Endometrial microvascular endothelial cells (primary cell): ENCODE results near the gene FERMT1. TPM values are rescaled to one million over a fixed set of nuclear protein-coding genes. Genes with fewer than 3 reads are reported as not detected.
"Not testable (repeated sequence)": the region's sequence is repeated elsewhere in the genome, so short reads cannot be mapped to it uniquely, and the experiment has no call there.

ENCODE experiments used
- in situ Hi-C: cut with HindIII; loops from 2 replicates; pipeline ENCODE4 v1.10.0; 2017; ENCODE audit warnings: low sequenced_read_pairs, low pct_unique_long_range_greater_than_20kb; ENCODE audit errors: inconsistent ontology term
- total RNA-seq: library from RNA; depleted of rRNA; stranded (reverse); fragments of >200 nt; gene quantifications from one replicate; pipeline ENCODE4 v1.2.3, GENCODE V29; 2015; ENCODE audit errors: inconsistent ontology term

The FERMT1 gene
- total RNA-seq, 1 donor from 2014 or later = 4.4 TPM

DNA sequence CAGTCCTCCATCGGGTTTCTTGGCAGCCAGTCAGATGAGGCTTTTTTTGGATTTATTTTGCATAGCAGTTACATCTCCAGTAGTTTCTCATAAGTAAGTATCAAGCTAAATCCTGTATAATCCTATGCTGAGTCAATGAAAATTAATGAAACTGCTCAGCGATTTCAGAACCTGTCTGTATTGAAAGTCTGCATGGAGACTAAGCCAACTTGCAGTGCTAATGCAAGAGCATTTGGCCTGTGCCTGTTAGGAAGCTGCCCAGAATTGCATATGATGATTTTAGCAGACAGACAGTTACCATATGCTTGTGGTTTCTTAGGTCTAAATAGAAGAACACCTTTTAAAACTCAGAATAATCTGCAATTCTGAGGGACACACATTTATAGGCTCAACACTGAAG lies 43.8 kb downstream of the FERMT1 start:
- in situ Hi-C loops = no loop called here

DNA sequence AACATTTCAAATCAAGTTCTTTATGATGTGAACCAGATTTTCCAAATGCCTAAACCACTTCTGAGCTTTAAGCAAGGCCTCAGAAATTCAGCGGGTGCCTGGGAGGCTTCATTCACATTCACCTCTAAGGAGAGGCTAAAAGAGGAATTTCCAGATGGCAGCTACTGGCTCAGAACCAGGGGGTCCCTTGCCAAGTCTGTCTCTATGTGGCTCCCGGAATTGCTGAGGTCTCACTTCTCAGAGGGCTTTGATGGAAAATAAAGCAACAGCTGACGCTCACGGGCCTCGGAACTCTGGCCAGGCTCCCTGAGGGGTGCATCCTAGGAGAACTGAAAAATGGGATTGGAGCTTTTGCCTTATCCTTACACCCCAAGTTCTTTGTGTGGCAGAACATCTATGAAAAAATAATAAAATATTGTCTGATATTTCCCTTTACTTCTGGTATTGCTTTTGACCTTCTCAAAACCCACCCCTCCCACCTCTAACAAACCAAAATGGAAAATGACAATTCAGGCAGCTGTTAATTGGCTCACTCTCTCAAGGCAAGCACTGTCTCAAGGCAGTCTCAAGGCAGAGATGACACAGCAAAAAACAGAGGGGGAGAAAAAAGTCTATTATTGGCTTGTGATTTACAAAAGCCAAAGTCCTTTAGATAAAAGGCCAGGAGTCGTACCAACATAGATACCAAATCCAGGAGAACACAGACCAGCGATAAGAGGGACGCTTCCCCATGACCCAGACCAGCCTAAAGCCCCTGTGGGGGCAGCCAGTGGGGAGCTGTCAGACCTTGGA lies 47.2 kb downstream of the FERMT1 start:
- in situ Hi-C loops = no loop called here

DNA sequence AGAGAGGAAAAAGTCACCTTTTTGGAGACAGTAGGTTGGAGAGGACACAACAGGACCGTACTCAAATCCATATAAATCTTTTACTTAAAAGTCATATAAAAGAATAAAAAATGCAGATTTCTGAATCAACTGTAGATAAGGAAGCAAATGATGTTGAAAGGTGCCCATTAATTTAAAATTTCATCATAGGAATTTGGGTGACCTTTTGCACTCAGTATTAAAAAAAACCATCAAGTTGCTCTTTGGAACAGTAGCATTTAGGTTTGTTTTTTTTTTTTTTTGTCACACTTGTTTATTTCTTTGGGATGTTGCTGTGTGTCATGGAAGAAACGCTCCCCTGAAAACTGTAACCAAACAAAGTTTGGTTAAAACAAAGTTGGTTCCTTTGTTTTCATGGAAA lies 48.0 kb downstream of the FERMT1 start:
- in situ Hi-C loops = no loop called here

DNA sequence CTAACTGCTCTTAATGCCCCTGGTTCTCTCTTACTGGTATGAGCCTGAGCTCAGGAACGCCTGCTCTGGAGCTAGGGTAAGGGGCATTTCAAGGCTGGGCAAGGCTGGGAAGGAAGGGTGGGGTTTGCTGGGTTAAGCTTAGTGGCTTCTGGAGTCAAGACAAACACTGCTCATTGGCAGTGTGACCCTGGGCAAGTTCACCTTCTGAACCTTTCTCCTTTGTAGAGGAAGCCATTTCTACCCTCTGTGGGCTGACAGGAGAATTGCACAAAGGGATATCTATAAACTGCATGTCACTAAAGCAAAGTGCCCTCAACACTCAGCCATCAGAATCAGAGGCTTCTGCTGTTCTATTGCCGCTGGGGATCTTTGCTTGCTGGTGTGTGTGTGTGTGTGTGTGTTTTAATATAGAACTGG lies 48.7 kb downstream of the FERMT1 start:
- in situ Hi-C loops = no loop called here

DNA sequence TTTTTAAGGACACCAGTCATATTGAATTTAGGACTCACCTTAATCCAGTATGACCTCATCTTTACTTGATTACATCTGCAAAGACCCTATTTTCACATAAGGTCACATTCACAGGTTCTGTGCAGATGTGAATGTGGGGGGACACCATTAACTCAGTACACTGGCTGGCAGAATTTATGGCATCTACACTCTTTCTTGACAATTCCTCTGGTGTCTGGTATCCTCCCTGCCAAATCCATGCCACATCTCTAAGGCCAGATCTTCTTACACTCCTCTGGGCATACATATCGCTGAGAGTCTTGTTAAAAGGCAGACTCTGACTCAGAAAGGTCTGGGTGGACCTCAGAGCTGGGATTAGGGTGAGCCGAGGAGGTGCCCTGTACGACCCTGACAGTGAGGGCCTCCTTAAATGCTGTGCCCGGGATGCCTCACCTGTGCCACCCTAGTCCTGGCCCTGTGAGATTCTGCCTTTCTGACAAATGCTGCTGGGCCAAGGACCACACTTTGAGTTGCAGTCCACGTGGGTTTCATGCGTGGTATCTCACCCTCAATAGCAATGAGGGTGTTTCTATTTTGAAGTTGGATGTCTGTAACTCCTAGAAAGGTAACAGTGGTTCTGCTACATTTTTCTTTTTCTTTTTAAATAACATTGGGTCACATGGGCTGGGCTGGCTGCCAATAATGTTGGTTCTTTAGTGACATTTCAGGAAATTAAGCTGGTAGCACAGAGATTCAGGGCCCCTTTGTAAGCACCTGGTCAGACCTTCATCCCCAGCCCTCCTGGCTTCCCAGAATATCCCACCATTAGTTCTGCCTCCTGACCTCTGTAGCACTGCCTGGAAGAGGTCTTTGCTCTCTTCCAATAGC lies 51.8 kb downstream of the FERMT1 start:
- in situ Hi-C loops = no loop called here

DNA sequence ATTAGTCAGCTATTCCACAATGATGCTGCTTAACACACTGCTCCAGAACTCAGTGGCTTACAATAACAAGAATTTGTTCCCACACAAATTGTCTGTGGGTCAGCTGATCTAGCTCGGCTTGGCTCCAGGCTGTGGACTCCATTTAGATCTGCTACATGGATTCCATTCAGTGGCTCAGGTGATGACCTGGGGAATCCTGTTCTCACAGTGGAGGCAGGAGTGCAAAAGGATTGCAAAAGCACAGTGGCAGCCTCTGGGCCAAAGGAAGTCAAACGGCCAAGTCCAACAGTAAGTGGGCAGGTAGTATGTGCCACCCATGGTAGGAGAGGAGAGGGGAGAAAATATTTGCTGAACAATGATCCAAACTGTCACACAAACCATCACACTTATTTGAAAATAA lies 53.2 kb downstream of the FERMT1 start:
- in situ Hi-C loops = no loop called here

DNA sequence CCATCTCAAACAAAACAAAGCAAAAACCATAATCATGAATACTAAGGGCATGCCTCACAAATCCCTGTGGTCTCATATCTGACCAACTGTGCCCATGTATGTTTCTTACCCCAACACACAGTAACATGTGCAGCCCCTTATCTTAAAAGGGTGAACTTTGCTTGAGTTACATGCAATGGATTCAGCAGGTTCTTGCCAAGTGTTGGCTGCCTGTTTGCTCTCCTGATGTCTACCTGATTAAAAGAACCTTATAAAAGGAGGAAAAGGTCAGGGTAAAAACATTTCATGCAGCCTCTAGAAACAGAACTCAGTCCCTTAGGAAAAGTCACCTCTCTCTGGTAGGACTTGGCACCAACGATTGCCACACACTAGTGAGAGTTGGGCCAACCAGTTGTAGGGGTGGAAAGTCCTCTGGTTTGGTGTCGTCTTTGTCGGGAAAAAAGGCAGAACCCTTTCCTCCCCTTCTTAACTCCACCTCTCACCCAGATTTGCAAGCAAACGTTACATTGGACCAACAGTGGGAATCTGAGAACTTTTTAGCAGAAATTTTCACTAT lies 55.0 kb downstream of the FERMT1 start:
- in situ Hi-C loops = no loop called here

DNA sequence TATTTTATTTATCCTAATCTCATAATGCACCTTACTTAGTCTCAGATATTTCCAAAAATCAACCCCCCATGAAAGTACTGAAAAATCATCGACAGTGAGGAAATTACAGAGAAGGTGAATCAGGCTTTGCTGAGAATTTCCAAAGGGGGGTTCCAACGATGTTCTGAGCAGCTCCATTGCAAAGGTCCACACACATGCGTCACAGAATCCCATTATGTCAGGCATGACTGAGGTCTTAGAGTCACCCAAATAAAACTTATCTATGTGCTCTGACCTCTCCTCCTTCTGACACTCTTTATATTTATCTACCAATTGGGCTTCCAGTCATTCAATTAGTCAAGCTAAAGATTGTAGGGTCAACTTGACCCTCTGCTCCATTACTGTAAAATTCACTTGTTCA lies 56.2 kb downstream of the FERMT1 start:
- in situ Hi-C loops = no loop called here

DNA sequence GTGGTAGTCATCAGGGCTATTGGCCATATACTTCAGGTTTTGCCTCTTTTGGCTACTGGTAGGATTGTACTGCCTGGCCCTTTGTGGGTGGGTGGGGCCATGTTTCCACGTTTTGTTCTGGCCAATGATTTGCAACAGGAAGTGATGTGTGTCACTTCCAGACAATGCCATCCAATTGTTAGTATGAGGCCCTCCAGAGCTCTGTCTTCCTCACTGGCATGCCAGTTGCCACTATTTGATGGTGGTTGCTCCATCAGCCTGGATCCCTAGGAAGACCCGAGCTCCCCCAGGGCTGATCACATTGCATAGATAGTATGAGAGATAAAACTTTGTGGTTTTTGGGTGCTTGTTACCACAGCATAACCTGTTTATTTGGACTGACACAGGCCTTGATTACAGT lies 61.3 kb downstream of the FERMT1 start:
- in situ Hi-C loops = no loop called here

DNA sequence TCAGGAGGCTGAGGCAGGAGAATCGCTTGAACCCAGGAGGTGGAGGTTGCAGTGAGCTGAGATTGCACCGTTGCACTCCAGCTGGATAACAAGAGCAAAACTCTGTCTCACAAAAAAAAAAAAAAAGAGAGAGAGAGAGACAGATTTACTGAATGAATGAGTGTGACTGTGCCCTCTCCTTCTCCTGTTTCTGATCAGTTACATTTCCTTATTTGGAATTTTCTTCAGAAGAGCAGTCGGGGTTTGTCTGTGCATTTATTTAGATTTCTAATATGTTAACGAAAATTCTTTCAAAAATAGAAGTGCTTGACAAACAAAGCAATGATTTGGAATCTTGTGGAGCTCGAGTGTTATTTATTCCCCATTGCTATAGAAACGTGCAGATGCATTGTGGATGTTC lies 62.6 kb downstream of the FERMT1 start:
- in situ Hi-C loops = no loop called here

DNA sequence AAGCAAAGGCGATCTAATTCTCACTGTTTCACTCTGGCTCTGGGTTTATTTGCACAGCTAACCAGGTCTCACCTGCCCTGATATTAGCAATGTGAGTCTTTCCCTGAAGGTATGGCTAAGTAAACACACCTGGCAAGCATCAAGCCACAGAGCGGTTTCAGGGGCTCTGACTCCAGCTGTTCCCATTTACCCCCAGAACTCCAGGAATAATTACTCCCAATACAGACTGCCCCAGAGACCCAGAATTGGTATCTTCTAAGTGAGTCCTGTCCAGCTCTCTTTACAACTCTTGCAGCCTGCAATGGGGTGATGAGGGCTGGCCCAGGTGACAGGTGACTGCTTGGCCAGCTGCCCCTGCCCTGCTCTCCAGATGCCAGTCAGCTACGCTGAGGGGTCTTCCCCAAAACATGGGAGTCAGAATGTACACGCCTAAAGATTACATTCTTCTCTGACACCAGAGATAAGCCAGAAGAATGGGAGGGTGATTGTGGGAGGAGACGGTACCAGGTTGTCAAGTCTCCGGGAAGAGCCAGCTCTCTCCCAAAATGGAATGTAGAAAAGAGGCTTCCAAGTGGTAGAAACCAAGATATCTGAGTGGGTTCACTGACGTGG lies 64.0 kb downstream of the FERMT1 start:
- in situ Hi-C loops = no loop called here

DNA sequence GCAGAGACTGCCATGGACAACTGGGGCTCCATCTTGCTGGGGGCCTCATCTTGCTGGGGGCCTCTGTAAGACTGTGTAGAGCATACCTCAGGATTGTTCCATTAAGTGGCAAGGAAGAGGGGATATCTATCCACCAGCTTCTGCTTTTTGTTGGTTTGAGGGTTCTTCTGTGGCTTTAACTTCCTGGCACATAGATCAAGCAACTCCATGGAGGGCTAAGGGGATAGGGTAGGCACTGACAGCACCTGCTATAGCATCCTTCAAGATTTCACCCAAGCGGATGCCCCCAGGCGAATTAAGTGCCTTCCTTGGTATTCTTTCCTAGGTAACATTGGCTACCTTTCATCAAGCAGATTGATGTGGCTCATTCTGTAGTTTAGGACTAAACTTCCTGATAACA lies 65.1 kb downstream of the FERMT1 start:
- in situ Hi-C loops = no loop called here

DNA sequence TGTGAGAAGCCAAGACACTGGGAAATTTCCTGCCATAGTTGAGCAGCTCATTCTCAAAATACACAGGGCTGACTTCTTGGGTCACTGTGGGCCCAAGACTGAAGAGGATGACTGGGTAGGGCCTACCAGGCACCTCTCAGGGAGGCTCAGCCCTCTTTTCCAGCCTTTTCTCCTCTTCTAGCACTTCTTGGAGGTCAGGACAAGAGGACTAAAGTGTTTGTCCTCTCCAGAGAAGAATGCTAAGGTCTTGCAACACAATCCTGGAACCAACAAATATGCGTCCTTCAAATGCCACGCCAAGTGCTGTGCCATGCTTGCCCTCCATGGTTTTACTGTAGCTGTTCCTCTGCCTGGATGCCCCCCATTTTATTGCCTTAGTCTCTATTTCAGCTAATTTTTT lies 65.7 kb downstream of the FERMT1 start:
- in situ Hi-C loops = no loop called here

DNA sequence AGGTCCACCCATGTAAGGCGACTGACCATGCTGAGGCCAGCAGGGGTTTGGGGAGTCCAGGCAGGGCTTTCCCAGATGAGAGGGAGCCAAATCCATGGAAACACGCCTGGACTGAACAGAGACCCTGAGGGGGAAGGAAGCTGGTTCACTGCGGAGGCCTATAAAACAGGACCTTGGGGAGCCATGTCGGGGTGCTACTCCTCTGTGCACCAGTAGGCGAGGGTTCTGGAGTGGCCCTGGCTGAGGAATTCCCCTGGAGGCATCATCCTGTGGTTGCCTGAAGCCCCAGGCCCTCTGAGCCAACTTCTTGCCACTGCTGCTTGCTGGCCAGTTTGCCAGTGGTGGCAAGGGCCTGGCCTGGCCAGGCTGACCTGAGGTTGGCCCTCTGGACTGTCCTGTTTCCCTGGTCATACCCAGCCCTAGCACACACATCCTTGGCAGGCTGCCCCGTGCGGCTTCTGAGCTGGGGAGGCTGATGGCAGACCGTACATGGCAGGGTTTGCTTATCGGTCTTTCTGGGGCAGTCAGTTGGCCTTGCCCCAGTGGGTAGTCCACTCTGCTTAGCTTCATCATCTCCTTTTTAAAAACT lies 66.8 kb downstream of the FERMT1 start:
- in situ Hi-C loops = no loop called here

DNA sequence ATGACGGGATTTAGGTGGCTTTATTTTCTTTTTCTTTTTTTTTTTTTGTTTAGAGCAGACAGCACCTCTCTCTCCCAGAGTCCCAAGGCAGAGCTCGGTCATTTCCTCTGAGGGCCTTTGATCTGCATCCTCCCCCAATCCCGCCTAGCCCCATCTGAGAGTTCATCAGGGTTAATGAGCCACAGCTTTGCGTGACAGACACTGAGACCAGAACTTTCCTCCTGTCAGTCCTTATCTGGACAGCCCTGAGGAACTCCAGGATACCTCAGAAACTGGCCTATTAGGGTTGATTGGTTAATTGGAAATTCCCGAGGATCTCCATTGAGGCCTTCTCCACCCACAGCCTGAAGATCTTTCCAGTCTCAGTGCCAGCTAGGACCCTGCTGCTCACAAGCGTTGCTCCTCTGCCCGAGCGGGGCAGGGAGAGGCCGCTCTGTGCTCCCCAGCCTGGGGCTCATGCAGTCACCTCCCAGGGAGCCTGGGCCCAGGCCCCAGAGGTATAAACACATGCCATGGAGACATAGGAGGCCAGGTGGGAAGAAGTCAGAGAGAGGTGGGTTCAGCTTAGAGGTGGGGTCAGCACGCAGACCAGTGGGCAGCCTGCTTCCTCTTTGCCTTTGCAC lies 67.6 kb downstream of the FERMT1 start:
- in situ Hi-C loops = no loop called here

DNA sequence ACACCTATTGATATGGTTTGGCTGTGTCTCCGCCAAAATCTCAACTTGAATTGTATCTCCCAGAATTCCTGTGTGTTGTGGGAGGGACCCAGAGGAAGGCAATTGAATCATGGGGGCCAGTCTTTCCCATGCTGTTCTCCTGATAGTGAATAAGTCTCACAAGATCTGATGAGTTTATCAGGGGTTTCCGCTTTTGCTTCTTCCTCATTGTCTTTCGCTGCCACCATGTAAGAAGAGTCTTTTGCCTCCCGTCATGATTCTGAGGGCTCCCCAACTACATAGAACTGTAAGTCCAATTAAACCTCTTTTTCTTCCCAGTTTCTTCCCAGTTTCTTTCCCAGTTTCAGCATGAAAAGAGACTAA lies 68.2 kb downstream of the FERMT1 start:
- in situ Hi-C loops = not testable (repeated sequence)

DNA sequence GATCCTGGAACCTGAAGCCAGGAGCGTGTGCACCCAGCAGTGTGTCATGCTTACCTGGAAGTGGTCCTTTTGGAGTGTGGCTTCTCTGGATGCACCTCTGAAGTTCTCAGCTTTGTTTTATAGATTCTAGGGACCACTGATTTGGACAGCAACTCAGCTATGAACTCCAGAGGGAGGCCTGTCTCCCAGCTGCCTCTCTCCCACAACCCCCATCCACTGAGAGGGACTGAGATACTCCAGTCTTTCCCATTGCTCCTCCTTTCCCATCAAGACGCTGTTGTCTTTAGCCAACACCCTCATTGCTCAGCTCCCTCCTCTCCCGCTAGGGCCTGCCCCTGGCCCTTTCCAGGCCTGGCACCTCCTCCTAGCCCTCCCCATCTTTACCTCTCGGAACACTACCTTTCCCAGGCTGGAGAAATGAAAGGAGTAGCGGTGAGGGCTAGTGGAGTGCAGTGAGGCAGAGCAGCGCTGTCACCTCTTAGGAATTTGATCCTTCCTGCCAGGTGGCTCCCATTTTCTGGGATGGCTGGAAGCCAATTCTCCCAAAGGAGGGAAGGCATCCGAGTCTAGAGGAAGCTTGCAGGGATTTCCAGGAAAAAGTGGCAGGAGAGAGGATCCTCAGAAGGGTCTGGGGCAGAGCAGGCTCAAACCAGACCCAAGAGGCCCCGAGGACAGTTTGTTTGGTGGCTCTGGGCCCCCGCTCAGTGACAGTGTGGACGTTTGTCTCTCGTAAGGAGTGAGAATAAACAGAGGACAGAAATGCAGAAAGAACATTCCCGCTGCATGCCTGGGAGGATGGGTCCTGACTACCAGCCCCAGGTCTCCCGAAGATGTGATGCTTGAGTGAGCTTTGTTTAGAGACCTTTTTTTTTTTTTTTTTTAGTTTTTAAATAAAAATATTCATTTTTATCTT lies 68.8 kb downstream of the FERMT1 start, which contains the start of gene LRRN4:
Gene LRRN4, minus strand, starts transcription at position 285 of the 913 bp plus-strand sequence. CDS start 1,261 bp downstream, outside the sequence.
- in situ Hi-C loops = no loop called here
